IMR-90 (cell line): ENCODE data around the gene MTA1. TPM values are rescaled to one million over a fixed set of nuclear protein-coding genes. Genes with fewer than 3 reads are reported as not detected.

Experiments used
- ATAC-seq: fragments of 200-7000 bp; cut with Tn5 transposase; 2 replicates; pipeline ENCODE4 v1.9.1; 2020; ENCODE audit warnings: low read depth, mild to moderate bottlenecking, moderate library complexity
- BruUV-seq: library from RNA; stranded (reverse); fragments of 400-500 nt; replicated peaks from 2 replicates; lab custom pipeline; 2021; lab: Mats Ljungman, UMichigan
- CTCF ChIA-PET: fragments of 300-600 bp; formaldehyde crosslinking; extraction: SDS; loops from one replicate; lab custom pipeline; 2021; ENCODE audit warnings: antibody characterized with exemption; lab: Yijun Ruan, JAX
- POLR2A ChIA-PET: fragments of 300-600 bp; sonication (Branson Sonifier 250); formaldehyde crosslinking; loops from one replicate; lab custom pipeline; 2022; ENCODE audit warnings: antibody characterized with exemption; ENCODE audit not compliant: unreplicated experiment; lab: Charles Lee
- DNase-seq: peaks from one replicate; pipeline ENCODE4 v3.0.0; 2013
- H2AFZ ChIP-seq: replicated peaks from 2 replicates; pipeline ENCODE3; 2013; ENCODE audit warnings: low read length, mild to moderate bottlenecking; ENCODE audit not compliant: poor library complexity
- H2AK5ac ChIP-seq: 2 replicates; pipeline ENCODE4 v1.6.1; 2013; ENCODE audit warnings: low read depth, low read length, inconsistent platforms
- H2AK9ac ChIP-seq: replicated peaks from 2 replicates; pipeline ENCODE3; 2013; ENCODE audit warnings: mild to moderate bottlenecking, low read depth, low read length, moderate library complexity; ENCODE audit not compliant: poor library complexity
- H2BK120ac ChIP-seq: 2 replicates; pipeline ENCODE4 v1.6.1; 2013; ENCODE audit warnings: low read depth, low read length, inconsistent platforms
- H2BK15ac ChIP-seq: 3 replicates; pipeline ENCODE4 v1.6.1; 2013; ENCODE audit warnings: low read depth, low read length, inconsistent platforms
- H2BK20ac ChIP-seq: 2 replicates; pipeline ENCODE4 v1.6.1; 2013; ENCODE audit warnings: low read depth, mild to moderate bottlenecking, inconsistent platforms, low read length, moderate library complexity
- H2BK5ac ChIP-seq: 2 replicates; pipeline ENCODE4 v1.6.1; 2013; ENCODE audit warnings: mild to moderate bottlenecking, low read depth, low read length, inconsistent platforms; ENCODE audit not compliant: poor library complexity, severe bottlenecking
- H3K14ac ChIP-seq: replicated peaks from 2 replicates; pipeline ENCODE4 v1.6.1; 2013; ENCODE audit warnings: low read depth, low read length, inconsistent platforms
- H3K18ac ChIP-seq: 2 replicates; pipeline ENCODE4 v1.6.1; 2013; ENCODE audit warnings: low read depth, low read length, control low read depth
- H3K23ac ChIP-seq: 2 replicates; pipeline ENCODE4 v1.6.1; 2013; ENCODE audit warnings: low read depth, low read length, inconsistent platforms
- H3K27ac ChIP-seq: 2 replicates; pipeline ENCODE4 v1.5.1; 2013; ENCODE audit warnings: mild to moderate bottlenecking, control low read depth, low read length; ENCODE audit not compliant: insufficient read depth
- H3K27me3 ChIP-seq: 2 replicates; pipeline ENCODE4 v1.6.1; 2013; ENCODE audit warnings: low read length; ENCODE audit not compliant: control insufficient read depth, insufficient read depth
- H3K36me3 ChIP-seq: 2 replicates; pipeline ENCODE4 v1.6.1; 2013; ENCODE audit warnings: low read length, mixed read lengths; ENCODE audit not compliant: control insufficient read depth, insufficient read depth
- H3K4ac ChIP-seq: 2 replicates; pipeline ENCODE4 v1.6.1; 2013; ENCODE audit warnings: low read depth, low read length, inconsistent platforms
- H3K4me1 ChIP-seq: 2 replicates; pipeline ENCODE4 v1.6.1; 2013; ENCODE audit warnings: low read length, mixed read lengths; ENCODE audit not compliant: control insufficient read depth, insufficient read depth
- H3K4me2 ChIP-seq: 2 replicates; pipeline ENCODE4 v1.6.1; 2013; ENCODE audit warnings: low read depth, mild to moderate bottlenecking, control low read depth, low read length, moderate library complexity
- H3K4me3 ChIP-seq: 2 replicates; pipeline ENCODE4 v1.5.1; 2013; ENCODE audit warnings: low read depth, mild to moderate bottlenecking, control low read depth, low read length, moderate library complexity; ENCODE audit not compliant: insufficient read depth
- H3K56ac ChIP-seq: 2 replicates; pipeline ENCODE4 v1.6.1; 2013; ENCODE audit warnings: low read length, inconsistent platforms; ENCODE audit not compliant: insufficient read depth; ENCODE audit errors: extremely low read depth
- H3K79me1 ChIP-seq, 2 experiments: 2 replicates each; pipeline ENCODE4 v1.6.1; 2013; ENCODE audit warnings: low read length in 2 of 2, inconsistent platforms in 1 of 2, low read depth in 1 of 2
- H3K9ac ChIP-seq: 2 replicates; pipeline ENCODE4 v1.6.1; 2013; ENCODE audit warnings: low read depth, low read length, control low read depth
- H3K9me1 ChIP-seq: 2 replicates; pipeline ENCODE4 v1.6.1; 2013; ENCODE audit warnings: low read length, inconsistent platforms; ENCODE audit not compliant: insufficient read depth
- H3K9me3 ChIP-seq: 2 replicates; pipeline ENCODE4 v1.6.1; 2013; ENCODE audit warnings: low read length; ENCODE audit not compliant: control insufficient read depth, insufficient read depth
- H4K20me1 ChIP-seq: 2 replicates; pipeline ENCODE4 v1.6.1; 2013; ENCODE audit warnings: low read length, inconsistent platforms; ENCODE audit not compliant: insufficient read depth
- H4K5ac ChIP-seq: 2 replicates; pipeline ENCODE4 v1.6.1; 2013; ENCODE audit warnings: mild to moderate bottlenecking, low read depth, low read length, control low read depth
- H4K8ac ChIP-seq, 2 experiments: 2 replicates each; pipeline ENCODE4 v1.6.1; 2013; ENCODE audit warnings: low read depth in 2 of 2, low read length in 2 of 2, control low read depth in 1 of 2, inconsistent platforms in 1 of 2
- H4K91ac ChIP-seq: 2 replicates; pipeline ENCODE4 v1.6.1; 2013; ENCODE audit warnings: low read depth, low read length, inconsistent platforms; ENCODE audit not compliant: insufficient read depth
- BHLHE40 ChIP-seq: fragments of 150-350 bp; IDR thresholded peaks from 2 replicates; pipeline ENCODE4 v1.6.1; 2016; ENCODE audit warnings: mild to moderate bottlenecking, low read depth, low read length
- CEBPB ChIP-seq: IDR thresholded peaks from 2 replicates; pipeline ENCODE4 v1.6.1; 2012; ENCODE audit warnings: low read depth, low read length, improper control_type of control experiment
- CHD1 ChIP-seq: IDR thresholded peaks from 2 replicates; pipeline ENCODE4 v1.6.1; 2012; ENCODE audit warnings: low read depth, low read length, improper control_type of control experiment
- CTCF ChIP-seq: conservative IDR thresholded peaks from 2 replicates; pipeline ENCODE4 v1.5.1; 2012; ENCODE audit warnings: mild to moderate bottlenecking, low read depth, low read length, improper control_type of control experiment
- FOS ChIP-seq: fragments of 150-350 bp; IDR thresholded peaks from 2 replicates; pipeline ENCODE4 v1.6.1; 2016; ENCODE audit warnings: low read depth, low read length
- NFE2L2 ChIP-seq: fragments of 150-350 bp; IDR thresholded peaks from 2 replicates; pipeline ENCODE4 v1.6.1; 2016; ENCODE audit warnings: low read depth, mild to moderate bottlenecking, low read length
- RFX5 ChIP-seq: IDR thresholded peaks from 2 replicates; pipeline ENCODE4 v1.8.0; 2012; ENCODE audit warnings: low read depth, mild to moderate bottlenecking, low read length, moderate library complexity
- WGBS, 2 experiments: methylation state at CpG; one replicate each; pipeline versions ENCODE4 v1.1.5 to v1.1.7; 2013; ENCODE audit warnings: missing lambda C conversion rate in 2 of 2; ENCODE audit not compliant: insufficient read length in 1 of 2; ENCODE audit errors: extremely low coverage in 2 of 2; 5-methylcytosine and 5-hydroxymethylcytosine counted together
- dilution Hi-C: fragments of 300-500 bp; cut with HindIII; formaldehyde crosslinking; loops from one replicate; pipeline ENCODE4 v1.14.3; 2018; ENCODE audit warnings: low sequenced_read_pairs; ENCODE audit not compliant: unreplicated experiment
- in situ Hi-C: fragments of 300-500 bp; cut with MboI; formaldehyde crosslinking; loops from 3 replicates; pipeline ENCODE4 v1.14.3; 2019; ENCODE audit warnings: low sequenced_read_pairs, inconsistent platforms, mixed read lengths
- intact Hi-C: fragments of 100-400 bp; cut with micrococcal nuclease; formaldehyde crosslinking; loops from 2 replicates; pipeline ENCODE4 v1.10.0; 2022
- polyA plus RNA-seq, 3 experiments: library from polyadenylated mRNA; depleted of rRNA; stranded (reverse); fragments of >200 nt; gene quantifications; 2 replicates each; pipeline ENCODE4 v1.2.3, GENCODE V29; 2012; ENCODE audit warnings: low replicate concordance in 1 of 3
- total RNA-seq: library from RNA; depleted of rRNA; stranded (reverse); fragments of >200 nt; gene quantifications from 2 replicates; pipeline ENCODE4 v1.2.3, GENCODE V29; 2012
- TF ChIP-seq, protein P1 (sequence below): fragments of 150-350 bp; IDR thresholded peaks from 2 replicates; pipeline ENCODE4 v1.6.1; 2017; ENCODE audit warnings: mild to moderate bottlenecking, antibody characterized with exemption, low read length, low read depth

MTA1 gene
- total and polyA plus RNA-seq, 2 of the 4 experiments (the other 2 are of a cell fraction): 21.5 to 61.6 TPM

DNA sequence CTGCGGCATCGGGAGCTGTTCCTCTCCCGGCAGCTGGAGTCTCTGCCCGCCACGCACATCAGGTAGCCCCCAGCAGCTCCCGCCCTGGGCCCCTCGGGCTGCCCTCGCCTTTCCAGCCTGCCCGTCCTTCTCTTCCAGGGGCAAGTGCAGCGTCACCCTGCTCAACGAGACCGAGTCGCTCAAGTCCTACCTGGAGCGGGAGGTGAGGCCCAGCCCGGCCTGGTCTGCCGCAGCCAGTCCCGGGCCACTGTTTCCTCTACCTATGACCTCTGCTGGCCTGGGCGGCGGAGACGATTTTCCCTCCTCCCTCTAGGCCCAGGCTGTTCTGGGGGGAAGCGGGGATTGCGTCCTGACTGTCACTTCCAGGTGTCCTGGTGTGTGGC lies 30.5 kb downstream of the MTA1 start:
- H4K8ac ChIP-seq: no peak overlapping the region
- no peaks in the 10 kb centered on the region for H3K4me1 ChIP-seq
- no peak overlapping the region for H2BK15ac ChIP-seq
- H2BK20ac ChIP-seq: no peak overlapping the region
- no peak overlapping the region for H3K4me2 ChIP-seq
- no peak overlapping the region for H4K5ac ChIP-seq
- no peak overlapping the region for H2BK5ac ChIP-seq
- no peak overlapping the region for H4K91ac ChIP-seq
- peak overlapping the region; percentile 50 for H2AK9ac ChIP-seq
- in situ Hi-C loops: no loop called here
- H3K4ac ChIP-seq: no peak overlapping the region
- H3K18ac ChIP-seq: no peak overlapping the region
- no peak overlapping the region for H3K14ac ChIP-seq
- 97% methylated on average over 9 of the region's 22 CpGs; no CpG with 5 or more reads in 1 of the 2 experiments for WGBS, 2 experiments
- no peak overlapping the region for H3K56ac ChIP-seq
- no peak overlapping the region for H2AFZ ChIP-seq
- no peaks in the 10 kb centered on the region for H3K9me3 ChIP-seq
- TF ChIP-seq, protein P1, sequence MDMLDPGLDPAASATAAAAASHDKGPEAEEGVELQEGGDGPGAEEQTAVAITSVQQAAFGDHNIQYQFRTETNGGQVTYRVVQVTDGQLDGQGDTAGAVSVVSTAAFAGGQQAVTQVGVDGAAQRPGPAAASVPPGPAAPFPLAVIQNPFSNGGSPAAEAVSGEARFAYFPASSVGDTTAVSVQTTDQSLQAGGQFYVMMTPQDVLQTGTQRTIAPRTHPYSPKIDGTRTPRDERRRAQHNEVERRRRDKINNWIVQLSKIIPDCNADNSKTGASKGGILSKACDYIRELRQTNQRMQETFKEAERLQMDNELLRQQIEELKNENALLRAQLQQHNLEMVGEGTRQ: no peak
- TF ChIP-seq CTCF: no peak
- TF ChIP-seq NFE2L2: no peak
- no peak for TF ChIP-seq CEBPB
- TF ChIP-seq RFX5: no peak
- TF ChIP-seq CHD1: no peak
- TF ChIP-seq BHLHE40: no peak
- TF ChIP-seq FOS: no peak
- no peak overlapping the region for H2BK120ac ChIP-seq
- H3K9me1 ChIP-seq: no peaks in the 10 kb centered on the region
- H3K4me3 ChIP-seq: no peak overlapping the region
- H4K20me1 ChIP-seq: peaks cover 26% of the 10 kb centered on the region
- ChIA-PET POLR2A (no interaction called here), CTCF (no interaction called here)
- H3K36me3 ChIP-seq: peaks cover 45% of the 10 kb centered on the region
- no peak overlapping the region for H3K9ac ChIP-seq
- no peaks in the 10 kb centered on the region for H3K27me3 ChIP-seq
- intact Hi-C loops: no loop called here
- H3K23ac ChIP-seq: no peak overlapping the region
- H3K27ac ChIP-seq: no peak overlapping the region
- no peak overlapping the region for H2AK5ac ChIP-seq
- BruUV-seq: no TSS peak
- dilution Hi-C loops: no loop called here
- H3K79me1 ChIP-seq: peaks cover 5 to 35% of the 10 kb centered on the region in 2 experiments; a peak in 2 of 4 replicates
- DNase-seq (no peak), ATAC-seq (no peak)
